H1 (cell line): ENCODE data around the gene EPM2A. TPM values are rescaled to one million over a fixed set of nuclear protein-coding genes. Genes with fewer than 3 reads are reported as not detected.

Experiments
- CTCF ChIA-PET: fragments of 300-600 bp; sonication (Branson Sonifier 250); formaldehyde crosslinking; loops from one replicate; lab custom pipeline; 2021; ENCODE audit not compliant: partially characterized antibody; lab: Charles Lee
- POLR2A ChIA-PET: fragments of 300-600 bp; sonication (Branson Sonifier 250); formaldehyde crosslinking; loops from one replicate; lab custom pipeline; 2021; ENCODE audit warnings: inconsistent platforms; ENCODE audit not compliant: partially characterized antibody; lab: Charles Lee
- DNase-seq, 2 experiments: peaks; one replicate each; pipeline versions ENCODE4 v3.0.0 to v3.0.0-alpha.2; 2010 to 2022; ENCODE audit warnings: low spot score in 2 of 2, low read depth in 1 of 2, mixed read lengths in 1 of 2
- FAIRE-seq: peaks from 2 replicates; lab custom pipeline; 2011; peaks lifted over from hg19 to GRCh38; lab: Jason Lieb, UNC
- H2AFZ ChIP-seq: 2 replicates; pipeline ENCODE4 v1.8.1; 2012; ENCODE audit warnings: low read length, inconsistent platforms
- H2AK5ac ChIP-seq: 2 replicates; pipeline ENCODE4 v1.6.1; 2013; ENCODE audit warnings: low read depth, low read length
- H2BK120ac ChIP-seq: replicated peaks from 2 replicates; pipeline ENCODE3; 2013; ENCODE audit warnings: low read depth, low read length, inconsistent platforms
- H2BK12ac ChIP-seq: 2 replicates; pipeline ENCODE4 v1.6.1; 2013; ENCODE audit warnings: low read depth, low read length
- H2BK15ac ChIP-seq: 2 replicates; pipeline ENCODE4 v1.6.1; 2013; ENCODE audit warnings: low read length
- H2BK20ac ChIP-seq: 2 replicates; pipeline ENCODE4 v1.6.1; 2013; ENCODE audit warnings: low read length
- H2BK5ac ChIP-seq: 2 replicates; pipeline ENCODE4 v1.6.1; 2013; ENCODE audit warnings: low read depth, low read length
- H3K14ac ChIP-seq: 2 replicates; pipeline ENCODE4 v1.6.1; 2013; ENCODE audit warnings: inconsistent platforms; ENCODE audit not compliant: insufficient read length
- H3K18ac ChIP-seq: 2 replicates; pipeline ENCODE4 v1.6.1; 2013; ENCODE audit warnings: low read length; ENCODE audit errors: extremely low read depth
- H3K23ac ChIP-seq: 2 replicates; pipeline ENCODE4 v1.6.1; 2013; ENCODE audit warnings: inconsistent platforms; ENCODE audit not compliant: insufficient read length
- H3K23me2 ChIP-seq: 2 replicates; pipeline ENCODE4 v1.6.1; 2013; ENCODE audit warnings: low read depth, low read length
- H3K27ac ChIP-seq: 2 replicates; pipeline ENCODE4 v1.6.1; 2011; ENCODE audit warnings: low read depth, low read length, inconsistent platforms
- H3K27me3 ChIP-seq, 4 experiments: replicated peaks in 1 of 4; 1 replicate in 1 of 4; 2 replicates in 3 of 4; pipeline versions ENCODE4 v1.6.1 to v1.8.1; 2011 to 2013; ENCODE audit warnings: low read length in 3 of 4, mild to moderate bottlenecking in 3 of 4, inconsistent platforms in 2 of 4, mixed read lengths in 2 of 4, moderate library complexity in 1 of 4; ENCODE audit not compliant: control insufficient read depth in 3 of 4, insufficient read depth in 3 of 4; ENCODE audit errors: extremely low read depth in 1 of 4
- H3K36me3 ChIP-seq, 4 experiments: 2 replicates each; pipeline versions ENCODE4 v1.6.1 to v1.8.1; 2011 to 2013; ENCODE audit warnings: mild to moderate bottlenecking in 4 of 4, low read length in 3 of 4, moderate library complexity in 2 of 4, control low read depth in 1 of 4, inconsistent platforms in 1 of 4; ENCODE audit not compliant: insufficient read depth in 4 of 4, control insufficient read depth in 2 of 4
- H3K4ac ChIP-seq: replicated peaks from 2 replicates; pipeline ENCODE3; 2013; ENCODE audit warnings: low read length, low read depth, mixed read lengths, inconsistent platforms; ENCODE audit not compliant: insufficient read length
- H3K4me1 ChIP-seq, 4 experiments: replicated peaks in 1 of 4; 1 replicate in 1 of 4; 2 replicates in 3 of 4; pipeline versions ENCODE4 v1.6.1 to v1.8.1; 2011 to 2013; ENCODE audit warnings: low read length in 3 of 4, inconsistent platforms in 2 of 4, mixed read lengths in 1 of 4; ENCODE audit not compliant: insufficient read depth in 4 of 4, control insufficient read depth in 3 of 4
- H3K4me2 ChIP-seq, 2 experiments: 2 replicates each; pipeline versions ENCODE4 v1.6.1 to v1.8.1; 2011 to 2013; ENCODE audit warnings: low read depth in 2 of 2, low read length in 2 of 2, control low read depth in 1 of 2, inconsistent platforms in 1 of 2, mild to moderate bottlenecking in 1 of 2; ENCODE audit not compliant: insufficient read depth in 1 of 2
- H3K4me3 ChIP-seq, 4 experiments: fragments of 200-600, 300-600 bp in 1 of 4; sonication (generic), shearing (Covaris generic), sonication (Bioruptor Twin) in 1 of 4; 2 replicates each; pipeline versions ENCODE4 v1.5.1 to v1.8.1; 2011 to 2016; ENCODE audit warnings: low read length in 4 of 4, low read depth in 3 of 4, control low read depth in 2 of 4, inconsistent platforms in 2 of 4, mild to moderate bottlenecking in 2 of 4, mixed read lengths in 1 of 4, moderate library complexity in 1 of 4; ENCODE audit not compliant: insufficient read depth in 2 of 4; ENCODE audit errors: extremely low read depth in 1 of 4
- H3K56ac ChIP-seq: replicated peaks from 2 replicates; pipeline ENCODE3; 2013; ENCODE audit warnings: low read depth, mild to moderate bottlenecking, mixed read lengths, low read length, inconsistent platforms; ENCODE audit not compliant: insufficient read length
- H3K79me1 ChIP-seq: 2 replicates; pipeline ENCODE4 v1.6.1; 2013; ENCODE audit warnings: low read depth, low read length, control low read depth
- H3K79me2 ChIP-seq, 2 experiments: 2 replicates each; pipeline versions ENCODE4 v1.6.1 to v1.8.1; 2012 to 2013; ENCODE audit warnings: low read length in 2 of 2, mild to moderate bottlenecking in 2 of 2, inconsistent platforms in 1 of 2; ENCODE audit not compliant: insufficient read depth in 2 of 2, control insufficient read depth in 1 of 2
- H3K9ac ChIP-seq, 4 experiments: replicated peaks in 1 of 4; 1 replicate in 1 of 4; 2 replicates in 3 of 4; pipeline versions ENCODE4 v1.6.1 to v1.8.1; 2011 to 2013; ENCODE audit warnings: low read depth in 3 of 4, low read length in 3 of 4, control low read depth in 2 of 4, mild to moderate bottlenecking in 2 of 4, moderate library complexity in 2 of 4, inconsistent platforms in 1 of 4; ENCODE audit errors: extremely low read depth in 1 of 4
- H3K9me3 ChIP-seq, 2 experiments: 2 replicates each; pipeline versions ENCODE4 v1.6.1 to v1.8.1; 2012 to 2013; ENCODE audit warnings: mild to moderate bottlenecking in 2 of 2, moderate library complexity in 2 of 2, control low read depth in 1 of 2, inconsistent platforms in 1 of 2, low read depth in 1 of 2, low read length in 1 of 2, mixed read lengths in 1 of 2; ENCODE audit not compliant: insufficient read depth in 2 of 2
- H4K20me1 ChIP-seq, 2 experiments: replicated peaks in 1 of 2; 2 replicates each; pipeline versions ENCODE3 to v1.8.1; 2011 to 2013; ENCODE audit warnings: inconsistent platforms in 2 of 2, low read length in 2 of 2, mild to moderate bottlenecking in 1 of 2; ENCODE audit not compliant: insufficient read depth in 2 of 2, control insufficient read depth in 1 of 2
- H4K5ac ChIP-seq: 2 replicates; pipeline ENCODE4 v1.6.1; 2013; ENCODE audit warnings: low read length, low read depth, mixed read lengths, inconsistent platforms; ENCODE audit not compliant: insufficient read length
- H4K8ac ChIP-seq: 2 replicates; pipeline ENCODE4 v1.8.0; 2013; ENCODE audit warnings: mild to moderate bottlenecking, moderate library complexity, low read length, inconsistent platforms; ENCODE audit not compliant: insufficient read depth; ENCODE audit errors: extremely low read depth
- H4K91ac ChIP-seq: replicated peaks from 2 replicates; pipeline ENCODE3; 2013; ENCODE audit warnings: low read length, mixed read lengths, inconsistent platforms; ENCODE audit not compliant: insufficient read length
- ASH2L ChIP-seq: fragments of 200-600, 300-600 bp; sonication (generic); IDR thresholded peaks from one replicate; pipeline ENCODE4 v1.7.1; 2017; ENCODE audit warnings: low read length
- ATF2 ChIP-seq: IDR thresholded peaks from 2 replicates; pipeline ENCODE4 v1.6.1; 2012; ENCODE audit warnings: low read length, inconsistent platforms
- EGR1 ChIP-seq: IDR thresholded peaks from 2 replicates; pipeline ENCODE4 v1.6.1; 2011; ENCODE audit warnings: low read depth, low read length, borderline replicate concordance
- FOSL1 ChIP-seq: IDR thresholded peaks from 2 replicates; pipeline ENCODE4 v1.6.1; 2011; ENCODE audit warnings: mild to moderate bottlenecking, low read depth, low read length, moderate library complexity; ENCODE audit not compliant: insufficient read depth
- JUN ChIP-seq: IDR thresholded peaks from 2 replicates; pipeline ENCODE4 v1.6.1; 2011; ENCODE audit warnings: low read depth, mild to moderate bottlenecking, improper control_type of control experiment, low read length
- KDM4A ChIP-seq: IDR thresholded peaks from one replicate; pipeline ENCODE4 v1.7.1; 2012; ENCODE audit warnings: low read depth, mild to moderate bottlenecking, moderate library complexity, low read length, inconsistent platforms; ENCODE audit not compliant: severe bottlenecking
- NANOG ChIP-seq: IDR thresholded peaks from 2 replicates; pipeline ENCODE4 v1.6.1; 2011; ENCODE audit warnings: low read length, low read depth, mild to moderate bottlenecking, inconsistent platforms; ENCODE audit not compliant: insufficient read depth, poor library complexity, severe bottlenecking
- NRF1 ChIP-seq: IDR thresholded peaks from 2 replicates; pipeline ENCODE4 v1.6.1; 2011; ENCODE audit warnings: mild to moderate bottlenecking, low read depth, low read length, improper control_type of control experiment
- POLR2A ChIP-seq, 2 experiments: IDR thresholded peaks; 1 replicate in 1 of 2; 2 replicates in 1 of 2; pipeline ENCODE4 v1.6.1; 2011; ENCODE audit warnings: low read depth in 2 of 2, low read length in 2 of 2, mild to moderate bottlenecking in 2 of 2; ENCODE audit errors: control extremely low read depth in 1 of 2
- POLR2AphosphoS5 ChIP-seq: IDR thresholded peaks from 2 replicates; pipeline ENCODE4 v1.6.1; 2011; ENCODE audit warnings: low read depth, low read length
- TEAD4 ChIP-seq: IDR thresholded peaks from 2 replicates; pipeline ENCODE4 v1.6.1; 2012; ENCODE audit warnings: low read depth, low read length, inconsistent platforms, mixed read lengths
- USF2 ChIP-seq: IDR thresholded peaks from 2 replicates; pipeline ENCODE4 v1.6.1; 2011; ENCODE audit warnings: low read length, improper control_type of control experiment
- WGBS, 2 experiments: shearing (Covaris generic) in 1 of 2; methylation state at CpG; one replicate each; pipeline versions ENCODE4 v1.1.6 to v1.1.7; 2013 to 2015; ENCODE audit warnings: low lambda C conversion rate in 2 of 2, mixed read lengths in 2 of 2, inconsistent platforms in 1 of 2, low coverage in 1 of 2, missing lambda C conversion rate in 1 of 2; ENCODE audit not compliant: insufficient replicate concordance in 2 of 2, insufficient coverage in 1 of 2, insufficient read length in 1 of 2; ENCODE audit errors: extremely low coverage in 1 of 2, missing lambda C conversion rate in 1 of 2; 5-methylcytosine and 5-hydroxymethylcytosine counted together
- polyA plus RNA-seq, 7 experiments: library from polyadenylated mRNA; depleted of rRNA in 3 of 7; stranded (reverse) in 5 of 7; unstranded in 2 of 7; fragments of >200 nt in 5 of 7; fragments of 200-250 nt in 2 of 7; gene quantifications; 1 replicate in 5 of 7; 2 replicates in 1 of 7; 4 replicates in 1 of 7; pipeline versions ENCODE4 v1.2.1 to v1.2.3, GENCODE V29; 2011 to 2013; ENCODE audit warnings: missing spikeins in 2 of 7, mixed read lengths in 2 of 7
- total RNA-seq: library from RNA; stranded (reverse); fragmentation: NEBNext Ultra II Directional; extraction: Animal tissue kit (Norgen Biotek cat#: 25700); gene quantifications from 2 replicates; pipeline ENCODE4 v1.2.1, GENCODE V29; 2021

EPM2A gene
- total and polyA plus RNA-seq, 2 of the 8 experiments (the other 6 are each of a cell fraction or from before 2014, with no cell fraction given), result 2.3 to 6.2 TPM

GRCh38 chr6:145721144-145721543 lies 14.2 kb downstream of the EPM2A start:
- no peak for DNase-seq
- H2BK20ac ChIP-seq, result no peak overlapping the region
- no peak overlapping the region for H2BK5ac ChIP-seq
- H2AFZ ChIP-seq, result no peak overlapping the region
- H4K5ac ChIP-seq, result no peak overlapping the region
- no peak overlapping the region for H3K4me2 ChIP-seq
- H3K79me2 ChIP-seq, result no peaks in the 10 kb centered on the region
- H3K56ac ChIP-seq, result no peak overlapping the region
- H4K8ac ChIP-seq, result no peak overlapping the region
- no peak overlapping the region for H2BK12ac ChIP-seq
- no peak overlapping the region for H2BK15ac ChIP-seq
- H3K4me1 ChIP-seq, result no peaks in the 10 kb centered on the region
- H3K23me2 ChIP-seq, result no peaks in the 10 kb centered on the region
- 93% methylated on average over 3 of the region's 3 CpGs; no CpG with 5 or more reads in 1 of the 2 experiments for WGBS, 2 experiments
- no peak overlapping the region for H3K14ac ChIP-seq
- ChIA-PET POLR2A (interaction anchor here (0.6 to 2.3 kb wide), 2 partner anchors 11 to 14 kb away, joined by 3 to 7 read pairs; partner anchors contain the start of gene EPM2A), CTCF (interaction anchor here (2.1 kb wide), 1 partner anchor 17 kb away, joined by 7 read pairs; no protein-coding TSS in a partner anchor)
- no peak overlapping the region for H3K9ac ChIP-seq
- no peak for FAIRE-seq
- H3K36me3 ChIP-seq, result no peaks in the 10 kb centered on the region
- 0 out of 4 replicates have a peak, but pooled peaks cover 0 to under 1% of the 10 kb centered on the region in 2 experiments for H3K9me3 ChIP-seq
- no peak overlapping the region for H3K27ac ChIP-seq
- no peak overlapping the region for H4K91ac ChIP-seq
- H4K20me1 ChIP-seq, result no peaks in the 10 kb centered on the region
- H2BK120ac ChIP-seq, result no peak overlapping the region
- no peaks in the 10 kb centered on the region for H3K27me3 ChIP-seq
- no peak overlapping the region for H3K4ac ChIP-seq
- no peak overlapping the region for H3K23ac ChIP-seq
- H3K18ac ChIP-seq, result no peak overlapping the region
- no peak overlapping the region for H2AK5ac ChIP-seq
- no peak overlapping the region for H3K4me3 ChIP-seq
- no peaks in the 10 kb centered on the region for H3K79me1 ChIP-seq
- TF ChIP-seq POLR2A (IDR thresholded peaks at IDR 0.05; ENCODE audit: control extremely low read depth in 1 of 2, low read depth in 2 of 2, low read length in 2 of 2) (no peak), NRF1 (no peak), USF2 (no peak), JUN (no peak), TEAD4 (no peak), KDM4A (no peak), EGR1 (no peak), FOSL1 (no peak), ASH2L (no peak), NANOG (no peak), POLR2AphosphoS5 (no peak), ATF2 (no peak)
